D721Med (cell line): ENCODE results near the gene CHKA.

Experiments used
- DNase-seq: peaks from one replicate; pipeline ENCODE4 v3.0.0; 2011; ENCODE audit warnings: low spot score; ENCODE audit not compliant: insufficient read length
- FAIRE-seq: peaks from 2 replicates; lab custom pipeline; 2011; peaks lifted over from hg19 to GRCh38; lab: Jason Lieb, UNC
- TF ChIP-seq, protein P1 (sequence below): IDR thresholded peaks from 2 replicates; pipeline ENCODE4 v1.5.1; 2012; ENCODE audit warnings: mild to moderate bottlenecking, control low read depth; ENCODE audit not compliant: insufficient read depth; ENCODE audit errors: missing control alignments

The CHKA gene

GRCh38 chr11:68036141-68036716 is 85.0 kb downstream of the CHKA start:
- DNase-seq (no peak), FAIRE-seq (no peak)
- TF ChIP-seq, protein P1, sequence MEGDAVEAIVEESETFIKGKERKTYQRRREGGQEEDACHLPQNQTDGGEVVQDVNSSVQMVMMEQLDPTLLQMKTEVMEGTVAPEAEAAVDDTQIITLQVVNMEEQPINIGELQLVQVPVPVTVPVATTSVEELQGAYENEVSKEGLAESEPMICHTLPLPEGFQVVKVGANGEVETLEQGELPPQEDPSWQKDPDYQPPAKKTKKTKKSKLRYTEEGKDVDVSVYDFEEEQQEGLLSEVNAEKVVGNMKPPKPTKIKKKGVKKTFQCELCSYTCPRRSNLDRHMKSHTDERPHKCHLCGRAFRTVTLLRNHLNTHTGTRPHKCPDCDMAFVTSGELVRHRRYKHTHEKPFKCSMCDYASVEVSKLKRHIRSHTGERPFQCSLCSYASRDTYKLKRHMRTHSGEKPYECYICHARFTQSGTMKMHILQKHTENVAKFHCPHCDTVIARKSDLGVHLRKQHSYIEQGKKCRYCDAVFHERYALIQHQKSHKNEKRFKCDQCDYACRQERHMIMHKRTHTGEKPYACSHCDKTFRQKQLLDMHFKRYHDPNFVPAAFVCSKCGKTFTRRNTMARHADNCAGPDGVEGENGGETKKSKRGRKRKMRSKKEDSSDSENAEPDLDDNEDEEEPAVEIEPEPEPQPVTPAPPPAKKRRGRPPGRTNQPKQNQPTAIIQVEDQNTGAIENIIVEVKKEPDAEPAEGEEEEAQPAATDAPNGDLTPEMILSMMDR = no peak

DNA sequence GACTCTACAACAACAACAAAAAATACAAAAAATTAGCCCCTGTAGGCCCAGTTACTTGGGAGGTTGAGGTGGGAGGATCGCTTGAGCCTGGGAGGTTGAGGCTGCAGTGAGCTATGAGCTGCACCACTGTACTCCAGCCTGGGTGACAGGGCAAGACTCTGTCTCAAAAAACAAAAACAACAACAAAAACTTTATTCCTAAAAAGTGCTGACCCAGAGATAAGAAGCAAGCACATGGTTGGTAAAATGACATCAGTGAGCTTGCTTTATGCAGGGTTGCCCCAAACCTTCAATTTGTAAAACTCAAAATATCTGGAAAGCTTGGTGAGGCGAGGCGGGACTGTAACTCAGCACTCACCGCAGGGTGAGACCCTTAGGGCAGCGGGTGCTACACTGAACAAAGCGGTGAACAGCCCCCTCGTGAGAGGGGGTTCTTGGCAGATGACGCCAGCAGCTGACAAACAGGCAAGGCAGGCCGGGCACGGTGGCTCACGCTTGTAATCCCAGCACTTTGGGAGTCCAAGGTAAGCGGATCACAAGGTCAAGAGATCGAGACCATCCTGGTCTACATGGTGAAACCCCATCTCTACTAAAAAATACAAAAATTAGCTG is 85.8 kb downstream of the CHKA start:
- FAIRE-seq (no peak), DNase-seq (no peak)
- TF ChIP-seq, protein P1 = no peak

DNA sequence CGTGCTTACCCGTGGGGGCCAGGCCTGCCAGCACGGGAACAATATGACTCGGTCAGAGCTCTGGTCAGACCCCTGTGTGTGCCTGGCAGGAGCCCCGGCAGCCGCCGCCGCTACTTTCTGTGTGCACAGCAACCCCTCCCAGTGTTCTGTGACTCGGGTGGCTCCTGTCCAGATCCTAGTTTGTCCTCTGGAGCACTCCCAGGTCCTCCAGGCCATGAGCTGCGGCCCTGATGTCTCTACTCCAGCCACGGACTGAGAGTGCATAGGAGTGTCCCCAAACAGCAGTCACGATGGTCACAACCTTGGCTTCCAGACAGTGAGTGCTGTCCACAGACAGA is 87.5 kb downstream of the CHKA start:
- DNase-seq (no peak), FAIRE-seq (no peak)
- TF ChIP-seq, protein P1 = no peak

- TF ChIP-seq, protein P1 = no peak
- FAIRE-seq (no peak), DNase-seq (no peak)
Measured at GRCh38 chr11:68032997-68033707, 88.0 kb downstream of the CHKA start.

GRCh38 chr11:68032003-68032402 is 89.2 kb downstream of the CHKA start:
- TF ChIP-seq, protein P1 = no peak
- FAIRE-seq = no peak
- no peak for DNase-seq

DNA sequence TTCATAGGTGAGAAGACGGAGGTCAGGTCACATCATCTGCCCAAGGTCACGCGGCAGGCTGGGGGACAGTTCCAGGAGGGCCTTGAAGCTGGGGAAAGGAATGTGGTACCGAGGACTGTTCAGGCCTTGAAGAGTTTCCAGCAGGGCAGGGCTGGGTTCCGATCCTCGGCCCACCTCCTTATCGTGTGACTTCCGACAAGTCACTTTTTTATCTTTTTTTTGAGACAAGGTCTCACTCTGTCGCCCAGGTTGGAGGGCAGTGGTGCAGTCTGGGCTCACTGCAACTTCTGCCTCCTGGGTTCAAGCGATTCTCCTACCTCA is 90.1 kb downstream of the CHKA start:
- TF ChIP-seq, protein P1 = no peak
- no peak for DNase-seq
- FAIRE-seq = no peak
